Measurements from ENCODE around the gene PIK3AP1.
"Not testable (repeated sequence)": the region's sequence is repeated elsewhere in the genome, so short reads cannot be mapped to it uniquely, and the experiment has no call there.

PIK3AP1 gene

DNA sequence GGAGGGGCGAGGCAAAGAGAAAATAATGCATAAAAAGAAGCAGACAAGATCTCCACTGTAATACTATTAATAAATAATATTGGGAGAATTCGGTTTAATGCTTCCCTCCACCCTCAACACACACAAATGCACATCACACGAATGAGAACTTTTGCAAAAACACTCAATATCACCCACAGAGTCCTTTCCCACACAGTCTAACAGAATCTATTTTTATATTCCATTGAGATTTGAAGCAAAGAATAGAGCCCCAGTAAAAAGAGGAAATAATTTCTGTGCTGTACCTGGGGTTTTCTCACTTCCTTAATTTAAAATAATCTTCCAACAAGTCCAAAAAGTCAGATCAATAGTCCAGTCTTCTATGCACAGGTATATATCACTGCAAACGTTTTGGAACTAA, 17.0 kb downstream of the PIK3AP1 start:
- TF ChIP-seq, protein P1, sequence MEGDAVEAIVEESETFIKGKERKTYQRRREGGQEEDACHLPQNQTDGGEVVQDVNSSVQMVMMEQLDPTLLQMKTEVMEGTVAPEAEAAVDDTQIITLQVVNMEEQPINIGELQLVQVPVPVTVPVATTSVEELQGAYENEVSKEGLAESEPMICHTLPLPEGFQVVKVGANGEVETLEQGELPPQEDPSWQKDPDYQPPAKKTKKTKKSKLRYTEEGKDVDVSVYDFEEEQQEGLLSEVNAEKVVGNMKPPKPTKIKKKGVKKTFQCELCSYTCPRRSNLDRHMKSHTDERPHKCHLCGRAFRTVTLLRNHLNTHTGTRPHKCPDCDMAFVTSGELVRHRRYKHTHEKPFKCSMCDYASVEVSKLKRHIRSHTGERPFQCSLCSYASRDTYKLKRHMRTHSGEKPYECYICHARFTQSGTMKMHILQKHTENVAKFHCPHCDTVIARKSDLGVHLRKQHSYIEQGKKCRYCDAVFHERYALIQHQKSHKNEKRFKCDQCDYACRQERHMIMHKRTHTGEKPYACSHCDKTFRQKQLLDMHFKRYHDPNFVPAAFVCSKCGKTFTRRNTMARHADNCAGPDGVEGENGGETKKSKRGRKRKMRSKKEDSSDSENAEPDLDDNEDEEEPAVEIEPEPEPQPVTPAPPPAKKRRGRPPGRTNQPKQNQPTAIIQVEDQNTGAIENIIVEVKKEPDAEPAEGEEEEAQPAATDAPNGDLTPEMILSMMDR (conservative IDR thresholded peaks at IDR 0.05; ENCODE audit: low read length), result no peak
- DNase-seq (ENCODE audit: low read depth), result no peak

DNA sequence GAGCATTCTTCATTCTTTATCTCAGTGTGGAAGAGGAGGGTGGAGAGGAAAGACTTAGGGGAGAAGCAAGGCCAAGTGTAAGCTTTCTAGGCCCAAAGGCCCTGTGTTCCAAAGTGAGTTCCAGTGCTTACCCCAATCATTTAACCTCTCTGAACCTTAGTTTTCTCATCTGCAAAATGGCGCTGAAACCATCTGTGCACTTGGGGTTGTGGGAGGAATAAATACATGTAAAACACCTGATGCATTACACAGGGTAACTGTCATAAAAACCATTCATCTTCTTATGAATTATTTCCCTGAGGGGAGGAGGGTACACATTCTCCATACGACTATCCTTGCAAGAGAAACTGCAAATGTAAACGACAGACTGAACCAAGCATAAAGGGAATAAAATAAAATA, 19.0 kb downstream of the PIK3AP1 start:
- no peak overlapping the region for H3K4me3 ChIP-seq (ENCODE audit: low read length)
- TF ChIP-seq, protein P1 (conservative IDR thresholded peaks at IDR 0.05; ENCODE audit: low read length), result no peak
- DNase-seq (ENCODE audit: low read depth), result no peak

More for the DNA sequence above, 17.0 kb downstream of the PIK3AP1 start:
- H3K4me3 ChIP-seq (ENCODE audit: low read length), result no peak overlapping the region

DNA sequence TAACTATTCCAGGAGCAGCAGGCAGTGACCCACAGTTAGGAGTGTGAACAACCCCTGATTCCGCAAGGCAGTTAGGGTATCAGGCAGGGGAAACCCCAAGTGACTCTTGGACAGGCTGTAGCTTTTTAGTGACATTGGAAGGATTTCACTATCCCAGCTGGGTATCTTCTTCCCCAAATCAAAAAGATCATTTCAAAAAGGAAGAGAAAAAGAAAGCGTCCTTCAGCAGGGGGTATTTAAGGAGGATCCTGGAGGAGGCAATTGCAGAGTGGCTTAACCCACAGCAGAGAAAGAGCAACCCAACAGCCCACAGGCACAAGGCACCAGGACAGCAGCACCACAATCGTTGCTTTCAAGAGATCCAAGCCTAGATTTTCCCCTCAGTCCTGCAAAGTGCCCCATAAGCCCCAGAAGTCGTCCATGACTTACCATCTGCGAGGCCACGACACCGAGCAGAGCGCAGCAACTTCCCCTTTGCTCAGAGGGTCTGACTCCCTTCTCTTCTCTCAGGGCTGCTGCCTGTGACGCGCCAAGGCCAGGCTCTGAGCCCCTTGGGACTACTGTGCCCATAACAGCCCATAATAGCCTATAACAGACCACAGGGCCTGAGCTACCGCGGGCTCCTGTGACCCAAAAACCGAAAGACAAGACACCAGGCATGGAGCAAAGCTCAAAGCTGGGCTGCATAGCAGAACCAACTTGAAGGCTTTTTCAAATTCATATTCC, 19.8 kb downstream of the PIK3AP1 start:
- H3K4me3 ChIP-seq (ENCODE audit: low read length), result no peak overlapping the region
- TF ChIP-seq, protein P1 (conservative IDR thresholded peaks at IDR 0.05; ENCODE audit: low read length), result no peak
- DNase-seq (ENCODE audit: low read depth), result no peak

DNA sequence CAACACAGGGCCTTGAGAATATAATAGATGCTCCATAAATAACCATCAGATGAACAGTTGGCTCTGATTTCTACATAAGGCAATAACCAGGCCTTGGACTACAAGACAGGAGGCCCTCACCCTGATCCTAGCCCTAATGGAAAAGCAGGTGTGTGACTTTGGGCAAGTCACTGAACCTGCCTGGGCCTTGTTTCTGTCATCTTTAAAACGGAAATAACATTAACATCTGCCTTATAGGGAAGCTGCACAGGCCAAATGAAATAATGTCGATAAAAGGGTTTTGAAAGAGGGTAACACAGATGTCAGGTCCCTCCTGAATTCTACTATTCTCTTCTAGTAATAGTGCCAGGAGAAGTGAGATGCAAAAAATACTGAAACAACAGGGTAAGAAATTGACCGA, 20.7 kb downstream of the PIK3AP1 start:
- no peak overlapping the region for H3K4me3 ChIP-seq (ENCODE audit: low read length)
- DNase-seq (ENCODE audit: low read depth), result no peak
- TF ChIP-seq, protein P1 (conservative IDR thresholded peaks at IDR 0.05; ENCODE audit: low read length), result no peak

DNA sequence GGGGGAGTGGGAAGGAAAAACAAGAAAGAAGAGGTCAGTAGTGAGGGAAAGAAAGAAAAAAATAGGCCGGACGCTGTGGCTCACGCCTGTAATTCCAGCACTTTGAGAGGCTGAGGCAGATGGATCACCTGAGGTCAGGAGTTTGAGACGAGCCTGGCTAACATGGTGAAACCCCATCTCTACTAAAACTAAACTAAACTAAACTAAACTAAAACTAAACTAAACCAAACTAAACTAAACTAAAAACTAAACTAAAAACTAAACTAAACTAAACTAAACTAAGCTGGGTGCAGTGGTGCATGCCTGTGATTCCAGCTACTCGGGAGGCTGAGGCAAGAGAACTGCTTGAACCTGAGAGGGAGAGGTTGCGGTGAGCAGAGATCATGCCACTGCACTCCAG, 22.0 kb downstream of the PIK3AP1 start:
- not testable (repeated sequence) for DNase-seq (ENCODE audit: low read depth); H3K4me3 ChIP-seq (ENCODE audit: low read length)

DNA sequence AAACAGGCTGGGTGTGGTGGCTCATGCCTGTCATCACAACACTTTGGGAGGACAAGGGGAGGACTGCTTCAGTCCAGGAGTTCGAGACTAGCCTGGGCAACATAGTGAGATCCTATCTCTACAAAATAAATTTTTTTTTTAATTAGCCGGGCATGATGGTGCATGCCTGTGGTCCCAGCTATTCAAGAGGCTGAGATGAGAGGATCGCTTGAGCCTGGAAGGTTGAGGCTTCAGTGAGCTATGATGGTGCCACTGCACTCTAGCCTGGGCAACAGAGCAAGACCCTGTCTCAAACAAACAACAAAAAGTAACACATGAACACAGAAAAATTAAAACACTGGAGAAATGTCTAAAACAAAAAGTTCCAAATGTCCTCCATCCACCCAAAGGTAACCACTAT, 22.9 kb downstream of the PIK3AP1 start:
- no peak overlapping the region for H3K4me3 ChIP-seq (ENCODE audit: low read length)
- TF ChIP-seq, protein P1 (conservative IDR thresholded peaks at IDR 0.05; ENCODE audit: low read length), result no peak
- DNase-seq (ENCODE audit: low read depth), result no peak

DNA sequence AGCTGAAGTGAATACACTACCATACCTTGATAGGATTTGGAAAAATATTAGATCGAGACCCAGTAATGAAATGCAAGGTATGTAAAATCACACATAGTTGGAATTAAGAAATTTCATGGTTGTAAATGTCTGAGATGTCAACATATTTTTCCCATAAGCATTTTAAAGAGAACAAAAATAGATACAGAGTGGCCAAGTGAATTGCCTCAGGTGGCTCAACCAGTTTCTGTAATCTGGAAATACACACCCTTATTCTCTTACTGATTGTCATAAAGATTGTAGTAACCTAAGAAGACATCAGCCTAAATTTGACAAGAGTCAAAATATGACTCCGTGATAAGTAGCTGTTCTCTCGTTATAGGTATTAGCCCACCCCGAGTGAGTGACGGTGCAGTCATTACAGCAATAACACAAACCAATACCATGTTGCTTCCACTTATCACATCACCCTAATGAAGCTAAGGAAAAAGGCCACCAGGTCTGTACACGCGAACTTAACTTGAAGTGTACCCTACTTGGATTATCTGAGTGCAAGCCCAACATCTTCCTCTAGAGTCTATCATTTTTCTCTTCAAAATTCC, 23.4 kb downstream of the PIK3AP1 start:
- TF ChIP-seq, protein P1 (conservative IDR thresholded peaks at IDR 0.05; ENCODE audit: low read length), result no peak
- DNase-seq (ENCODE audit: low read depth), result no peak
- H3K4me3 ChIP-seq (ENCODE audit: low read length), result no peak overlapping the region

Data from AG10803 (cell line).